Dendritic cell treated with granulocyte-macrophage colony-stimulating factor and Interleukin-4, amounts not matched to agents 40 ng/mL and 50 ng/mL, for 4 days (primary cell): ENCODE results near the gene FAM131B.

ENCODE experiments used
- H3K27ac Mint-ChIP-seq: one replicate; pipeline ENCODE4 v1.8.0; 2022; ENCODE audit warnings: mild to moderate bottlenecking, mixed read lengths
- H3K27me3 Mint-ChIP-seq: one replicate; pipeline ENCODE4 v1.8.0; 2022; ENCODE audit warnings: mild to moderate bottlenecking, mixed read lengths
- H3K36me3 Mint-ChIP-seq: one replicate; pipeline ENCODE4 v1.8.0; 2022; ENCODE audit warnings: low read depth, mixed read lengths
- H3K4me1 Mint-ChIP-seq: one replicate; pipeline ENCODE4 v1.8.0; 2022; ENCODE audit warnings: low read depth, mixed read lengths
- H3K4me3 Mint-ChIP-seq: one replicate; pipeline ENCODE4 v1.8.0; 2022; ENCODE audit warnings: mild to moderate bottlenecking, moderate library complexity, mixed read lengths
- H3K9me3 Mint-ChIP-seq: one replicate; pipeline ENCODE4 v1.8.0; 2022; ENCODE audit warnings: mixed read lengths
- intact Hi-C: fragments of 100-400 bp; cut with micrococcal nuclease; formaldehyde crosslinking; loops from one replicate; pipeline ENCODE4 v1.15.0; 2022

Gene FAM131B

GRCh38 chr7:143390104-143390772 is 27.7 kb upstream of the FAM131B start:
- Mint-ChIP-seq H3K27me3 (no peaks in the 10 kb centered on the region), H3K4me1 (peaks cover 66% of the 10 kb centered on the region), H3K4me3 (no peak overlapping the region), H3K27ac (peak overlapping the region; percentile 12), H3K9me3 (no peaks in the 10 kb centered on the region), H3K36me3 (no peaks in the 10 kb centered on the region)
- intact Hi-C loops, result no loop called here

GRCh38 chr7:143389316-143390103 is 27.0 kb upstream of the FAM131B start:
- H3K4me1 Mint-ChIP-seq, result peaks cover 59% of the 10 kb centered on the region
- no peaks in the 10 kb centered on the region for H3K27me3 Mint-ChIP-seq
- no peak overlapping the region for H3K4me3 Mint-ChIP-seq
- intact Hi-C loops, result no loop called here
- H3K36me3 Mint-ChIP-seq, result no peaks in the 10 kb centered on the region
- H3K9me3 Mint-ChIP-seq, result no peaks in the 10 kb centered on the region
- peak overlapping the region; percentile 12 for H3K27ac Mint-ChIP-seq

- H3K9me3 Mint-ChIP-seq, result no peaks in the 10 kb centered on the region
- no peaks in the 10 kb centered on the region for H3K36me3 Mint-ChIP-seq
- intact Hi-C loops, result no loop called here
- H3K27me3 Mint-ChIP-seq, result no peaks in the 10 kb centered on the region
- H3K4me3 Mint-ChIP-seq, result no peak overlapping the region
- peak overlapping the region; percentile 20 for H3K27ac Mint-ChIP-seq
- H3K4me1 Mint-ChIP-seq, result peaks cover 54% of the 10 kb centered on the region
Measured at GRCh38 chr7:143388491-143389101, 26.1 kb upstream of the FAM131B start.

GRCh38 chr7:143388051-143388450 is 25.5 kb upstream of the FAM131B start:
- no peaks in the 10 kb centered on the region for H3K9me3 Mint-ChIP-seq
- no peaks in the 10 kb centered on the region for H3K27me3 Mint-ChIP-seq
- H3K27ac Mint-ChIP-seq, result peak overlapping the region; percentile 20
- no peaks in the 10 kb centered on the region for H3K36me3 Mint-ChIP-seq
- H3K4me1 Mint-ChIP-seq, result peaks cover 52% of the 10 kb centered on the region
- intact Hi-C loops, result no loop called here
- H3K4me3 Mint-ChIP-seq, result no peak overlapping the region

- Mint-ChIP-seq H3K9me3 (no peaks in the 10 kb centered on the region), H3K27me3 (no peaks in the 10 kb centered on the region), H3K27ac (peak overlapping the region; percentile 20), H3K36me3 (no peaks in the 10 kb centered on the region), H3K4me1 (peaks cover 54% of the 10 kb centered on the region), H3K4me3 (no peak overlapping the region)
- intact Hi-C loops, result no loop called here
Measured at GRCh38 chr7:143387156-143387975, 24.9 kb upstream of the FAM131B start.

- Mint-ChIP-seq H3K4me3 (no peak overlapping the region), H3K4me1 (peaks cover 44% of the 10 kb centered on the region), H3K27ac (no peak overlapping the region), H3K27me3 (no peaks in the 10 kb centered on the region), H3K9me3 (no peaks in the 10 kb centered on the region), H3K36me3 (no peaks in the 10 kb centered on the region)
- intact Hi-C loops, result no loop called here
Measured at GRCh38 chr7:143385891-143386781, 23.6 kb upstream of the FAM131B start.

- Mint-ChIP-seq H3K4me1 (peaks cover 32% of the 10 kb centered on the region), H3K9me3 (no peaks in the 10 kb centered on the region), H3K4me3 (no peak overlapping the region), H3K27ac (no peak overlapping the region), H3K27me3 (no peaks in the 10 kb centered on the region), H3K36me3 (no peaks in the 10 kb centered on the region)
- intact Hi-C loops, result no loop called here
Measured at GRCh38 chr7:143384661-143385631, 22.4 kb upstream of the FAM131B start.

- no peaks in the 10 kb centered on the region for H3K36me3 Mint-ChIP-seq
- H3K4me3 Mint-ChIP-seq, result no peak overlapping the region
- H3K9me3 Mint-ChIP-seq, result no peaks in the 10 kb centered on the region
- H3K27me3 Mint-ChIP-seq, result no peaks in the 10 kb centered on the region
- H3K4me1 Mint-ChIP-seq, result peaks cover 32% of the 10 kb centered on the region
- intact Hi-C loops, result no loop called here
- H3K27ac Mint-ChIP-seq, result no peak overlapping the region
Measured at GRCh38 chr7:143384148-143384547, 21.6 kb upstream of the FAM131B start.

- H3K9me3 Mint-ChIP-seq, result no peaks in the 10 kb centered on the region
- intact Hi-C loops, result no loop called here
- no peaks in the 10 kb centered on the region for H3K27me3 Mint-ChIP-seq
- peak overlapping the region; percentile 93 for H3K27ac Mint-ChIP-seq
- H3K36me3 Mint-ChIP-seq, result no peaks in the 10 kb centered on the region
- no peak overlapping the region for H3K4me3 Mint-ChIP-seq
- peaks cover 36% of the 10 kb centered on the region for H3K4me1 Mint-ChIP-seq
Measured at GRCh38 chr7:143383642-143383957, 21.1 kb upstream of the FAM131B start.

GRCh38 chr7:143382791-143383641 is 20.5 kb upstream of the FAM131B start:
- Mint-ChIP-seq H3K4me3 (no peak overlapping the region), H3K36me3 (no peaks in the 10 kb centered on the region), H3K27ac (peak overlapping the region; percentile 93), H3K4me1 (peaks cover 36% of the 10 kb centered on the region), H3K9me3 (no peaks in the 10 kb centered on the region), H3K27me3 (no peaks in the 10 kb centered on the region)
- intact Hi-C loops, result no loop called here

GRCh38 chr7:143382126-143382790 is 19.7 kb upstream of the FAM131B start:
- intact Hi-C loops, result no loop called here
- Mint-ChIP-seq H3K4me3 (no peak overlapping the region), H3K27me3 (no peaks in the 10 kb centered on the region), H3K27ac (peak overlapping the region; percentile 93), H3K36me3 (no peaks in the 10 kb centered on the region), H3K9me3 (no peaks in the 10 kb centered on the region), H3K4me1 (peaks cover 35% of the 10 kb centered on the region)
